ENCODE measurements around the gene B3GLCT.

DNA sequence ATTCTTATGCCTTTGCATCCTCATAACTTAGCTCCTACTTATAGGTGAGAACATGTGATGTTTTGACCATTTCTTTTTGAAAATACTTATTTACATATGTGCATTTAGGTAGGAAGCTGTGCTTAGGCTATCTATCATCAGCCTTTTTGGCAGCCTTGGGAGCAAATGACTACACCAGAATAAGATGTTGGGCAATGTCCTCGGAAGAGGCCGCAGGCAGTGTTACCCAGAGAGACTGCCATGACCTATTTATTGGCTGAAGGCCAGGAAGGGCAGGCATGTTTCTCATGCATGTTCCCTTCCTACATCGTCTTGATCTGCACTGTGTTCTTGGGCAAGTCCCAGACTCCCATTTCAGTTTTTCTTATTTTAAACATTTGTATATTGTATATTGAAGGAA lies 122.3 kb downstream of the B3GLCT start:
- TF ChIP-seq EP300 (IDR thresholded peaks at IDR 0.05) = no peak
- TF ChIP-seq CTCF (IDR thresholded peaks at IDR 0.05) = no peak
- TF ChIP-seq POLR2A (IDR thresholded peaks at IDR 0.05) = no peak

Data from ovary (tissue), 3 donors.